Astrocyte (in vitro differentiated cells and primary cell): Measurements from ENCODE around the gene TTYH3. TPM values are rescaled to one million over a fixed set of nuclear protein-coding genes. Genes with fewer than 3 reads are reported as not detected.
"Not testable (repeated sequence)": the region's sequence is repeated elsewhere in the genome, so short reads cannot be mapped to it uniquely, and the experiment has no call there.

ENCODE experiments used
- DNase-seq: peaks from one replicate; pipeline ENCODE4 v3.0.0-alpha.2; 2010; ENCODE audit warnings: low read depth
- FAIRE-seq: peaks from 2 replicates; lab custom pipeline; 2011; peaks lifted over from hg19 to GRCh38; lab: Jason Lieb, UNC
- H2AFZ ChIP-seq: 2 replicates; pipeline ENCODE4 v1.6.0; 2012; ENCODE audit warnings: low read depth, low read length, inconsistent platforms
- H3K27ac ChIP-seq: 2 replicates; pipeline ENCODE4 v1.5.1; 2011; ENCODE audit warnings: low read depth, low read length, inconsistent platforms
- H3K27me3 ChIP-seq: 2 replicates; pipeline ENCODE4 v1.6.0; 2011; ENCODE audit warnings: low read length, inconsistent platforms; ENCODE audit not compliant: insufficient read depth
- H3K36me3 ChIP-seq: 2 replicates; pipeline ENCODE4 v1.5.1; 2011; ENCODE audit warnings: low read length, inconsistent platforms; ENCODE audit not compliant: insufficient read depth
- H3K4me1 ChIP-seq: 2 replicates; pipeline ENCODE4 v1.5.1; 2011; ENCODE audit warnings: low read length, inconsistent platforms; ENCODE audit not compliant: insufficient read depth
- H3K4me2 ChIP-seq: 2 replicates; pipeline ENCODE4 v1.6.0; 2012; ENCODE audit warnings: low read length, inconsistent platforms
- H3K4me3 ChIP-seq: 2 replicates; pipeline ENCODE4 v1.5.1; 2011; ENCODE audit warnings: low read depth, mild to moderate bottlenecking, low read length, inconsistent platforms; ENCODE audit not compliant: insufficient read depth
- H3K79me2 ChIP-seq: 2 replicates; pipeline ENCODE4 v1.6.0; 2012; ENCODE audit warnings: mild to moderate bottlenecking, low read length, inconsistent platforms; ENCODE audit not compliant: insufficient read depth
- H3K9ac ChIP-seq: 2 replicates; pipeline ENCODE4 v1.6.0; 2012; ENCODE audit warnings: mild to moderate bottlenecking, low read length, inconsistent platforms
- H3K9me3 ChIP-seq: 2 replicates; pipeline ENCODE4 v1.5.1; 2012; ENCODE audit warnings: low read depth, mild to moderate bottlenecking, low read length, inconsistent platforms; ENCODE audit not compliant: insufficient read depth
- H4K20me1 ChIP-seq: 2 replicates; pipeline ENCODE4 v1.6.0; 2012; ENCODE audit warnings: low read length, inconsistent platforms; ENCODE audit not compliant: insufficient read depth
- H3K27ac Mint-ChIP-seq: one replicate; pipeline ENCODE4 v1.8.0; 2021; ENCODE audit warnings: mild to moderate bottlenecking, mixed read lengths; ENCODE audit not compliant: unreplicated experiment
- H3K27me3 Mint-ChIP-seq: one replicate; pipeline ENCODE4 v1.8.0; 2021; ENCODE audit warnings: low read depth, mixed read lengths; ENCODE audit not compliant: unreplicated experiment
- H3K36me3 Mint-ChIP-seq: one replicate; pipeline ENCODE4 v1.8.0; 2021; ENCODE audit warnings: low read depth, mixed read lengths; ENCODE audit not compliant: unreplicated experiment
- H3K4me1 Mint-ChIP-seq: one replicate; pipeline ENCODE4 v1.8.0; 2021; ENCODE audit warnings: low read depth, mixed read lengths; ENCODE audit not compliant: unreplicated experiment
- H3K4me3 Mint-ChIP-seq: one replicate; pipeline ENCODE4 v1.8.0; 2021; ENCODE audit warnings: mild to moderate bottlenecking, moderate library complexity, mixed read lengths; ENCODE audit not compliant: unreplicated experiment
- H3K9me3 Mint-ChIP-seq: one replicate; pipeline ENCODE4 v1.8.0; 2021; ENCODE audit warnings: mild to moderate bottlenecking, mixed read lengths; ENCODE audit not compliant: unreplicated experiment
- CTCF ChIP-seq: IDR thresholded peaks from 2 replicates; pipeline ENCODE4 v1.5.1; 2011; ENCODE audit warnings: low read depth, mild to moderate bottlenecking, inconsistent platforms, low read length, moderate library complexity; ENCODE audit not compliant: insufficient read depth
- EZH2 ChIP-seq: IDR thresholded peaks from 2 replicates; pipeline ENCODE4 v1.6.1; 2012; ENCODE audit warnings: mild to moderate bottlenecking, low read length, inconsistent platforms; ENCODE audit not compliant: insufficient read depth
- total RNA-seq: library from RNA; stranded (reverse); gene quantifications from 2 replicates; pipeline ENCODE4 v1.2.1, GENCODE V29; 2021

TTYH3 gene
- total RNA-seq, 1 donor from 2014 or later, result 273 TPM

- H2AFZ ChIP-seq, result no peak overlapping the region
- DNase-seq (no peak), FAIRE-seq (no peak)
- peaks cover 3% of the 10 kb centered on the region for H3K4me1 Mint-ChIP-seq
- no peak overlapping the region for H3K27ac ChIP-seq
- TF ChIP-seq CTCF (no peak), EZH2 (no peak)
- H3K27ac Mint-ChIP-seq, result no peak overlapping the region
- no peak overlapping the region for H3K4me3 Mint-ChIP-seq
- H3K4me1 ChIP-seq, result no peaks in the 10 kb centered on the region
- H3K9ac ChIP-seq, result no peak overlapping the region
- no peaks in the 10 kb centered on the region for H3K9me3 Mint-ChIP-seq
- no peaks in the 10 kb centered on the region for H4K20me1 ChIP-seq
- H3K9me3 ChIP-seq, result no peaks in the 10 kb centered on the region
- H3K4me3 ChIP-seq, result no peak overlapping the region
- peaks cover 5% of the 10 kb centered on the region for H3K27me3 Mint-ChIP-seq
- no peaks in the 10 kb centered on the region for H3K79me2 ChIP-seq
- H3K36me3 ChIP-seq, result peaks cover 3% of the 10 kb centered on the region
- H3K36me3 Mint-ChIP-seq, result peaks cover 35% of the 10 kb centered on the region
- no peak overlapping the region for H3K4me2 ChIP-seq
- H3K27me3 ChIP-seq, result no peaks in the 10 kb centered on the region
These were observed 44.7 kb upstream of the TTYH3 start for GRCh38 chr7:2587134-2587533.

DNA sequence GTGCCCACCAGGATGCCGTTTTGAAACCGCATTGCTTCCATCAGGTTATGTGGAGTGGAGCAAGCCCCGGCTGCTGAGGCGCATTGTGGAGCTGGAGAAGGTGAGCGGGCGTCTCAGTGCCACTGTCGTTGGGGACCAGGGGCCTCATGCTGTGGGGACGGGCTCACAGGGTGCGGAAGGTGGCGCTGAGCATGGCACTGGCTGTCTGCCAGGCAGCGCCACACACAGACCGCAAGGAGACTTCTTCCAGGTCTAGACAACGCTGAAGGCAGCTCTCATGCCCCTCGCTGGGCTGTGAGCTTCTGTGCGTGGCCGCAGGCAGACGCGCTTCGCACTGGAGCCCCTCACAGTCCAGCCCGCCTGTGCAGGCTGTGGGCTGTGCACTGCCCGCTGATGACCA is 44.0 kb upstream of the TTYH3 start:
- Mint-ChIP-seq H3K4me3 (no peak overlapping the region), H3K27ac (no peak overlapping the region), H3K4me1 (peaks cover 3% of the 10 kb centered on the region), H3K9me3 (no peaks in the 10 kb centered on the region), H3K27me3 (peaks cover 5% of the 10 kb centered on the region), H3K36me3 (peaks cover 39% of the 10 kb centered on the region)
- H3K4me1 ChIP-seq, result no peaks in the 10 kb centered on the region
- DNase-seq (no peak), FAIRE-seq (no peak)
- TF ChIP-seq EZH2 (no peak), CTCF (no peak)
- no peaks in the 10 kb centered on the region for H3K27me3 ChIP-seq
- no peak overlapping the region for H3K9ac ChIP-seq
- no peak overlapping the region for H2AFZ ChIP-seq
- no peak overlapping the region for H3K4me2 ChIP-seq
- no peaks in the 10 kb centered on the region for H3K79me2 ChIP-seq
- no peaks in the 10 kb centered on the region for H4K20me1 ChIP-seq
- no peak overlapping the region for H3K27ac ChIP-seq
- H3K9me3 ChIP-seq, result no peaks in the 10 kb centered on the region
- no peak overlapping the region for H3K4me3 ChIP-seq
- peaks cover 5% of the 10 kb centered on the region for H3K36me3 ChIP-seq

- Histone ChIP-seq H2AFZ (no peak overlapping the region), H3K36me3 (peaks cover 5% of the 10 kb centered on the region), H4K20me1 (no peaks in the 10 kb centered on the region), H3K79me2 (no peaks in the 10 kb centered on the region), H3K4me3 (no peak overlapping the region), H3K4me2 (no peak overlapping the region), H3K9ac (no peak overlapping the region), H3K27me3 (no peaks in the 10 kb centered on the region), H3K9me3 (no peaks in the 10 kb centered on the region), H3K27ac (no peak overlapping the region), H3K4me1 (no peaks in the 10 kb centered on the region)
- peaks cover 3% of the 10 kb centered on the region for H3K4me1 Mint-ChIP-seq
- H3K4me3 Mint-ChIP-seq, result no peak overlapping the region
- DNase-seq, result no peak
- FAIRE-seq, result no peak
- no peak for TF ChIP-seq CTCF
- TF ChIP-seq EZH2, result no peak
- H3K9me3 Mint-ChIP-seq, result no peaks in the 10 kb centered on the region
- peaks cover 37% of the 10 kb centered on the region for H3K36me3 Mint-ChIP-seq
- H3K27me3 Mint-ChIP-seq, result peaks cover 3% of the 10 kb centered on the region
- H3K27ac Mint-ChIP-seq, result no peak overlapping the region
These were observed 42.4 kb upstream of the TTYH3 start for GRCh38 chr7:2589341-2589740.

GRCh38 chr7:2589941-2590340 is 41.8 kb upstream of the TTYH3 start:
- H3K4me3 ChIP-seq, H2AFZ ChIP-seq, H3K9me3 ChIP-seq, H3K79me2 ChIP-seq, H3K4me1 Mint-ChIP-seq, H3K9ac ChIP-seq, H3K4me1 ChIP-seq, H3K4me2 ChIP-seq, H3K4me3 Mint-ChIP-seq, H3K36me3 ChIP-seq, FAIRE-seq, DNase-seq, H4K20me1 ChIP-seq, H3K27ac ChIP-seq, H3K27me3 Mint-ChIP-seq, H3K27ac Mint-ChIP-seq, H3K9me3 Mint-ChIP-seq, H3K27me3 ChIP-seq: not testable (repeated sequence)
- H3K36me3 Mint-ChIP-seq, result peaks cover 38% of the 10 kb centered on the region
